Measurements from ENCODE around the gene HMGCLL1. TPM values are rescaled to one million over a fixed set of nuclear protein-coding genes. Genes with fewer than 3 reads are reported as not detected.

The HMGCLL1 gene
- total and polyA plus RNA-seq, 2 donors (not counting 1 experiment from before 2014, with no cell fraction given), result not detected

DNA sequence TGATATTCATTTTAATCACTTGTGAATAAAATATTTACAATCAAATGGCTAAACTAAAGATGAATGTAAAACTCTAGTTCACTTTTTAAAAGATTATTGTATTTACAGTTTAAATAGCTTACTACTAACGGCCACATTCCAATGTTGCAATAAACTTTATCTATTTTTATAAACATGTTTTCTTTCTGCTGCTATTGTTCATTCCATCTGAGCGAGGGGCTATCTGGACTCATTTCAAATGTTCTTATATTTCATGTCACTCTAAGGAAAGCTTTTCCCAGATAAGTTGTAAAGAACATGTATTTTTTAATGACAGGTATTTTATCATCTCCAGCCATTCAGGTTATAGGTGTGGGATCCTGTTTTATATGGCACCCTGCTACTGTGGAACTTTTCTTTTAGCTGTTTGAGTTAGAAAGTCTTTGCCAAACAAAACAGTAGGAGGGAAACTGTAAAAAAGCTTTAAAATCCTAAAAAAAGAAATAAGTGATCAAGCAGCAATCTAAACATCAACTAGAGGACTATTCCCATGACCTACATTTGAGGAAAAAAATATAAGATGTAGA lies 42.5 kb downstream of the HMGCLL1 start:
- no peak overlapping the region for H3K4me3 Mint-ChIP-seq
- Histone ChIP-seq H3K9me3 (ENCODE audit: control extremely low read depth in 1 of 3, control insufficient read depth in 2 of 3, insufficient read depth in 1 of 3, low read length in 2 of 3) (no peaks in the 10 kb centered on the region), H3K27me3 (replicated peaks in 1 of 4; ENCODE audit: control extremely low read depth in 1 of 4, control insufficient read depth in 3 of 4, insufficient read depth in 4 of 4, low read length in 3 of 4) (no peaks in the 10 kb centered on the region), H3K9ac (ENCODE audit: low read length) (no peak overlapping the region), H3K4me3 (ENCODE audit: control extremely low read depth in 1 of 5, extremely low read depth in 1 of 5, insufficient read depth in 1 of 5, low read depth in 2 of 5, low read length in 4 of 5) (no peak overlapping the region), H3K79me2 (ENCODE audit: control insufficient read depth, insufficient read depth, low read length) (no peaks in the 10 kb centered on the region), H2AFZ (ENCODE audit: insufficient read depth, low read depth, low read length, poor library complexity, severe bottlenecking) (no peak overlapping the region), H4K20me1 (ENCODE audit: control insufficient read depth, insufficient read depth, low read length, poor library complexity, severe bottlenecking) (no peaks in the 10 kb centered on the region), H3K4me2 (replicated peaks; ENCODE audit: low read depth, low read length, poor library complexity, severe bottlenecking) (no peak overlapping the region), H3K36me3 (replicated peaks in 1 of 2; ENCODE audit: control extremely low read depth in 1 of 2, control insufficient read depth in 1 of 2, extremely low read depth in 1 of 2, insufficient read depth in 2 of 2, low read length in 1 of 2) (no peaks in the 10 kb centered on the region), H3K4me1 (ENCODE audit: control insufficient read depth in 2 of 2, insufficient read depth in 2 of 2, low read length in 2 of 2) (no peaks in the 10 kb centered on the region), H3K27ac (ENCODE audit: low read length in 2 of 2) (no peak overlapping the region)
- no peak for DNase-seq
- no peaks in the 10 kb centered on the region for H3K4me1 Mint-ChIP-seq
- H3K27ac Mint-ChIP-seq, result no peak overlapping the region
- no peaks in the 10 kb centered on the region for H3K27me3 Mint-ChIP-seq
- POLR2A ChIA-PET, result no interaction called here
- TF ChIP-seq EZH2 (IDR thresholded peaks at IDR 0.05; ENCODE audit: borderline replicate concordance, insufficient read depth, low read depth, low read length, poor library complexity, severe bottlenecking), result no peak
- TF ChIP-seq, protein P1, sequence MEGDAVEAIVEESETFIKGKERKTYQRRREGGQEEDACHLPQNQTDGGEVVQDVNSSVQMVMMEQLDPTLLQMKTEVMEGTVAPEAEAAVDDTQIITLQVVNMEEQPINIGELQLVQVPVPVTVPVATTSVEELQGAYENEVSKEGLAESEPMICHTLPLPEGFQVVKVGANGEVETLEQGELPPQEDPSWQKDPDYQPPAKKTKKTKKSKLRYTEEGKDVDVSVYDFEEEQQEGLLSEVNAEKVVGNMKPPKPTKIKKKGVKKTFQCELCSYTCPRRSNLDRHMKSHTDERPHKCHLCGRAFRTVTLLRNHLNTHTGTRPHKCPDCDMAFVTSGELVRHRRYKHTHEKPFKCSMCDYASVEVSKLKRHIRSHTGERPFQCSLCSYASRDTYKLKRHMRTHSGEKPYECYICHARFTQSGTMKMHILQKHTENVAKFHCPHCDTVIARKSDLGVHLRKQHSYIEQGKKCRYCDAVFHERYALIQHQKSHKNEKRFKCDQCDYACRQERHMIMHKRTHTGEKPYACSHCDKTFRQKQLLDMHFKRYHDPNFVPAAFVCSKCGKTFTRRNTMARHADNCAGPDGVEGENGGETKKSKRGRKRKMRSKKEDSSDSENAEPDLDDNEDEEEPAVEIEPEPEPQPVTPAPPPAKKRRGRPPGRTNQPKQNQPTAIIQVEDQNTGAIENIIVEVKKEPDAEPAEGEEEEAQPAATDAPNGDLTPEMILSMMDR (IDR thresholded peaks at IDR 0.05), result no peak
- peaks cover 3% of the 10 kb centered on the region for H3K9me3 Mint-ChIP-seq (ENCODE audit: insufficient read depth)
- ATAC-seq (ENCODE audit: low read depth), result no peak
- CTCF ChIA-PET, result no interaction called here
- intact Hi-C loops (cut with micrococcal nuclease), result no loop called here
- WGBS (ENCODE audit: insufficient coverage), result no CpG with 5 or more reads among the region's 2 CpGs

DNA sequence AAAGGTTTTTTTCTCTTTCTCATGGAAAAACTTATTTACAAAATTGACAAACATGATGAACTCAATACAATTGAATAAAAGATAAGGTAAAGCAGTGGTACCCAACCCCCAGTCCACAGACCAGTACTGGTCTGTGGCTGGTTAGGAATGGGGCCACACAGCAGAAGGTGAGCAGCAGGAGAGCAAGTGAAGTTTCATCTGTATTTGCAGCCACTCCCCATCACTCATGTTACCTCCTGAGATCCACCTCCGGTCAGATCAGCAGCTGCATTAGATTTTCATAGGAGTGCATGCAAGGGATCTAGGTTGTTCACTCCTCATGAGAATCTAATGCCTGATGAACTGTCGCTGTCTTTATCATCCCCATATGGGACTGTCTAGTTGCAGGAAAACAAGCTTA lies 47.5 kb downstream of the HMGCLL1 start:
- Mint-ChIP-seq H3K27ac (no peak overlapping the region), H3K4me3 (no peak overlapping the region), H3K27me3 (no peaks in the 10 kb centered on the region), H3K4me1 (no peaks in the 10 kb centered on the region), H3K9me3 (ENCODE audit: insufficient read depth) (peaks cover 2% of the 10 kb centered on the region)
- H3K79me2 ChIP-seq (ENCODE audit: control insufficient read depth, insufficient read depth, low read length), result no peaks in the 10 kb centered on the region
- no peaks in the 10 kb centered on the region for H3K36me3 ChIP-seq (replicated peaks in 1 of 2; ENCODE audit: control extremely low read depth in 1 of 2, control insufficient read depth in 1 of 2, extremely low read depth in 1 of 2, insufficient read depth in 2 of 2, low read length in 1 of 2)
- ATAC-seq (ENCODE audit: low read depth) (no peak), DNase-seq (no peak)
- H3K9me3 ChIP-seq (ENCODE audit: control extremely low read depth in 1 of 3, control insufficient read depth in 2 of 3, insufficient read depth in 1 of 3, low read length in 2 of 3), result no peaks in the 10 kb centered on the region
- no peaks in the 10 kb centered on the region for H3K27me3 ChIP-seq (replicated peaks in 1 of 4; ENCODE audit: control extremely low read depth in 1 of 4, control insufficient read depth in 3 of 4, insufficient read depth in 4 of 4, low read length in 3 of 4)
- intact Hi-C loops (cut with micrococcal nuclease), result no loop called here
- no peak overlapping the region for H3K27ac ChIP-seq (ENCODE audit: low read length in 2 of 2)
- no peak for TF ChIP-seq EZH2 (IDR thresholded peaks at IDR 0.05; ENCODE audit: borderline replicate concordance, insufficient read depth, low read depth, low read length, poor library complexity, severe bottlenecking)
- TF ChIP-seq, protein P1 (IDR thresholded peaks at IDR 0.05), result no peak
- H3K4me1 ChIP-seq (ENCODE audit: control insufficient read depth in 2 of 2, insufficient read depth in 2 of 2, low read length in 2 of 2), result no peaks in the 10 kb centered on the region
- no peak overlapping the region for H3K4me3 ChIP-seq (ENCODE audit: control extremely low read depth in 1 of 5, extremely low read depth in 1 of 5, insufficient read depth in 1 of 5, low read depth in 2 of 5, low read length in 4 of 5)
- ChIA-PET POLR2A (no interaction called here), CTCF (no interaction called here)
- no peaks in the 10 kb centered on the region for H4K20me1 ChIP-seq (ENCODE audit: control insufficient read depth, insufficient read depth, low read length, poor library complexity, severe bottlenecking)
- H3K4me2 ChIP-seq (replicated peaks; ENCODE audit: low read depth, low read length, poor library complexity, severe bottlenecking), result no peak overlapping the region
- H3K9ac ChIP-seq (ENCODE audit: low read length), result no peak overlapping the region
- WGBS (ENCODE audit: insufficient coverage), result no CpG with 5 or more reads among the region's 2 CpGs
- H2AFZ ChIP-seq (ENCODE audit: insufficient read depth, low read depth, low read length, poor library complexity, severe bottlenecking), result no peak overlapping the region
